Measurements from ENCODE around the gene JPH4. TPM values are rescaled to one million over a fixed set of nuclear protein-coding genes. Genes with fewer than 3 reads are reported as not detected.
A peak's percentile ranks its signal among the peaks of the same experiment; 100 is the strongest.

JPH4 gene
- total RNA-seq, 1 donor from 2014 or later: 0.06 TPM

DNA sequence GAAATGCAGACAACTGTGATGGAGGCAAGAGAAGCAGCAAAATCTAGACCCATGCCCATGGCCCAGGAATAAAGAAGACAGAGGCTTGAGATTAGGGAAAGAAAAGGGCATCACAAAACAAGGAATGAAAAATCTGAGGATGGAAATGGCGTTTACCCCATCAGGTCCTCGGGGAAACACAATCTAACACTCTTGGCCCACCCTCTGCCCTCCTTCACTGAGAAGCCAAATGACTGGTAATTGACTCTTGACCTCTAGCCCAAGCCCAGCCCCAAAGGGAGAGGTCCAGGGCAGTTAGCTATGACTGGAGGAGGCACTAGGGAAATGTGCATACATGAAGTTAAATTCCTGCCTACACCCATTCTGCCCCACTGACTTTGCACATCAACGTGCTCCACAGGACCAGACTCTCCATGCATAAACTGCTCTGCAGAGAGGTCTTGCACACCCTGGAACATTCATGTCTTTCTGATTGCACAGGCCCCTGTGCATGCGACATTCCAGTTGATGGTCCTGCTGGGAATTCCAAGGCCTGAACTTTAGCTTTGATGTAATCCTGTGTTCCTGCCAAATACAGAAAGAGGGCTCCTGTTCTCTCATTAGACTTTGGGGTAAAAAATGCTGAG, 32.7 kb downstream of the JPH4 start:
- no peak overlapping the region for H3K4me3 ChIP-seq (ENCODE audit: low read depth, low read length)
- TF ChIP-seq, protein P1, sequence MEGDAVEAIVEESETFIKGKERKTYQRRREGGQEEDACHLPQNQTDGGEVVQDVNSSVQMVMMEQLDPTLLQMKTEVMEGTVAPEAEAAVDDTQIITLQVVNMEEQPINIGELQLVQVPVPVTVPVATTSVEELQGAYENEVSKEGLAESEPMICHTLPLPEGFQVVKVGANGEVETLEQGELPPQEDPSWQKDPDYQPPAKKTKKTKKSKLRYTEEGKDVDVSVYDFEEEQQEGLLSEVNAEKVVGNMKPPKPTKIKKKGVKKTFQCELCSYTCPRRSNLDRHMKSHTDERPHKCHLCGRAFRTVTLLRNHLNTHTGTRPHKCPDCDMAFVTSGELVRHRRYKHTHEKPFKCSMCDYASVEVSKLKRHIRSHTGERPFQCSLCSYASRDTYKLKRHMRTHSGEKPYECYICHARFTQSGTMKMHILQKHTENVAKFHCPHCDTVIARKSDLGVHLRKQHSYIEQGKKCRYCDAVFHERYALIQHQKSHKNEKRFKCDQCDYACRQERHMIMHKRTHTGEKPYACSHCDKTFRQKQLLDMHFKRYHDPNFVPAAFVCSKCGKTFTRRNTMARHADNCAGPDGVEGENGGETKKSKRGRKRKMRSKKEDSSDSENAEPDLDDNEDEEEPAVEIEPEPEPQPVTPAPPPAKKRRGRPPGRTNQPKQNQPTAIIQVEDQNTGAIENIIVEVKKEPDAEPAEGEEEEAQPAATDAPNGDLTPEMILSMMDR (conservative IDR thresholded peaks at IDR 0.05; ENCODE audit: low read depth, low read length): no peak
- DNase-seq (ENCODE audit: low read depth): no peak

DNA sequence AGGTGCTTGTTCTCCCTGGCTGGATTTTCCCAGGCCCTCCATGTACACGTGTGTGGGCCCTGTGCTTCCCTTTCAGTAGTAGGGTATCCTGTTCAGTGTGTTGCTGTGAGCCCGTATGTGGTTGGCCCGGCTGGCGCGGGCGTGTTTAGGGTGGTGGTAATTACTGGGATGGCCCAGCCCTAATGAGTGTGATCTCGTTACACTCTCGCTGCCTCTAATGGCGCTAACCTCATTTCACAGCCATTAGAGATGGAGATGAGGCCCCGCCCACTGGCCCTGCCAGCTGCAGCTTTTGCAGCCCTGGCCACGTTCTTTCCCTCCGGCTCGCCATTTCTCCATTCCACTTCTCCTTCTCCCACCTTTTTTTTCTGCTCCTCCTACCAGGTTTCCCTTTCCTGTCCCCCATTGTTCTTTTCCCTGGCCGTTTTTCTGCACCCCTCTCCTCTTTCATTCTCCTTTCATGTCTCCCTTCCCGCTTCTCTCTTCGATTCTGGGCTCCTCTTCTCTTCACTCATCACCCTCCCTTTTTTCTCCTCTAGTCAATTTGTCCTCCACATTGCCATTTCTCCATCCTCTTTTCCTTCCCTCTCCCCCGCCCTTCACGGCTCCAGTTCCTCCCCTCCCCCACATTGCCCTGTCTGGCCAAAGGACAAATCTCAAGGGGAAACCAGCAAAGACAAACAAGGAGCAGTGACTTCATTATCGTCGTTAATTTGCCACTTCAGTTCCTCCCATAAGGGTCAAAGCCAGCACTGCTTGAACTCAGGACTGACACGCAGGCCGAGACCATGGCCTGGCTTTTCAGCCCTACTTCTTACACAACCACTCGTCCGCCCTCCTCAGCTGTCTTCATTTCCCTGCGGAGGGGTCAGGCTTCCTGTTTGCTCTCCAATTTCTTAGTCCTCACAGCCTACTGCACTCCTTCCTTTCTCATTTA, 33.8 kb downstream of the JPH4 start:
- no peak overlapping the region for H3K4me3 ChIP-seq (ENCODE audit: low read depth, low read length)
- TF ChIP-seq, protein P1 (conservative IDR thresholded peaks at IDR 0.05; ENCODE audit: low read depth, low read length): no peak
- no peak for DNase-seq (ENCODE audit: low read depth)

DNA sequence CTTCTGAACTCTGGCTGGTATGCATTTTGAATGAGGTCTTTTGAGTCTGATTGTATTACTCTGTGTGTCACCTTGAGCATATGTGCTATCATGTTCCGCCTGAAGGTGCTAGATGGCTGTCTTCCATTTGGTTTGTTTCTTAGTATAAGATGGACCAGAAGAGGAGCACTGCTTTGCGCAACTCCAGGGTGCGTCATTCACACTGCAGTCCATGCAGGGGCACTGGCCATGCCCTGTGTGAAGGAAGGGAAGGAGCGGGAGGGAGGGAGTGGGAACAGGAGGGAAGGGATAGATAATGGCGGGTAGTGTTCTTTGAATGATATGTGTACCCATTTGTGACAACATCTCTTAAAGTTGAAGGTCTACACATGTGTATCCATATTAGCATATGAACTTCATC, 35.2 kb downstream of the JPH4 start:
- DNase-seq (ENCODE audit: low read depth): no peak
- H3K4me3 ChIP-seq (ENCODE audit: low read depth, low read length): no peak overlapping the region
- TF ChIP-seq, protein P1 (conservative IDR thresholded peaks at IDR 0.05; ENCODE audit: low read depth, low read length): no peak

DNA sequence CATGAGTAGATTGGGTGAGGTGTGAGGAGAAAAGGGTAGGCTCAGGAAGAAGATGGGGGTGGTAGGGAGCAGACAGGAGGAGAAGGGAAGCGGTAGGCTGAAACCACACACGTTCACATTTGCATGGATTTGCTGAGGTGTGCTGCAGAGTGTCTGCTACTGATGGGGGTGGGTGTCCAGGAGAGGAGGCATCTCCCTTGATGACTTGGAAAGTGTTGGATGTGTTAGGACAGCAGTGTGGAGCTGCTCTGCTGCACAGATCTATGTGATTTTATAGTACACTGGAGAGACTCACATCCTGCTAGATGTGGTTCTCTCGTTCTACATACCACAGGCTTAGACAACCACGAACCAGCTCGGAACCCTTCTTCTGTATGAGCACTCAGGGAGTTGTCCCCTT, 36.3 kb downstream of the JPH4 start:
- TF ChIP-seq, protein P1 (conservative IDR thresholded peaks at IDR 0.05; ENCODE audit: low read depth, low read length): no peak
- H3K4me3 ChIP-seq (ENCODE audit: low read depth, low read length): no peak overlapping the region
- no peak for DNase-seq (ENCODE audit: low read depth)

DNA sequence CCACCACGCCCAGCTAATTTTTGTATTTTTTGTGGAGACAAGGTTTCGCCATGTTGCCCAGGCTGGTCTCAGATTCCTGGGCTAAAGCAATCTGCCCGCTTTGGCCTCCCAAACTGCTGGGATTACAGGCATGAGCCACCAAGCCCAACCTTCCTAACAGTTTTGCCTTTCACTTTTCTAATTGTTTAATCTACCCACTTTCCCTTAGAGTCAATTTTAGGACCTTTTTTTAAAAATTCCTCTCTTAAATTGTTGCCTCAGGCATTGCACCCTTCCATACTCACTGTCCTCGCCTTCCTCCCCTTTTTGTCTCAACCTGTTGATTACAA, 38.5 kb downstream of the JPH4 start:
- TF ChIP-seq, protein P1 (conservative IDR thresholded peaks at IDR 0.05; ENCODE audit: low read depth, low read length): no peak
- DNase-seq (ENCODE audit: low read depth): no peak
- no peak overlapping the region for H3K4me3 ChIP-seq (ENCODE audit: low read depth, low read length)

DNA sequence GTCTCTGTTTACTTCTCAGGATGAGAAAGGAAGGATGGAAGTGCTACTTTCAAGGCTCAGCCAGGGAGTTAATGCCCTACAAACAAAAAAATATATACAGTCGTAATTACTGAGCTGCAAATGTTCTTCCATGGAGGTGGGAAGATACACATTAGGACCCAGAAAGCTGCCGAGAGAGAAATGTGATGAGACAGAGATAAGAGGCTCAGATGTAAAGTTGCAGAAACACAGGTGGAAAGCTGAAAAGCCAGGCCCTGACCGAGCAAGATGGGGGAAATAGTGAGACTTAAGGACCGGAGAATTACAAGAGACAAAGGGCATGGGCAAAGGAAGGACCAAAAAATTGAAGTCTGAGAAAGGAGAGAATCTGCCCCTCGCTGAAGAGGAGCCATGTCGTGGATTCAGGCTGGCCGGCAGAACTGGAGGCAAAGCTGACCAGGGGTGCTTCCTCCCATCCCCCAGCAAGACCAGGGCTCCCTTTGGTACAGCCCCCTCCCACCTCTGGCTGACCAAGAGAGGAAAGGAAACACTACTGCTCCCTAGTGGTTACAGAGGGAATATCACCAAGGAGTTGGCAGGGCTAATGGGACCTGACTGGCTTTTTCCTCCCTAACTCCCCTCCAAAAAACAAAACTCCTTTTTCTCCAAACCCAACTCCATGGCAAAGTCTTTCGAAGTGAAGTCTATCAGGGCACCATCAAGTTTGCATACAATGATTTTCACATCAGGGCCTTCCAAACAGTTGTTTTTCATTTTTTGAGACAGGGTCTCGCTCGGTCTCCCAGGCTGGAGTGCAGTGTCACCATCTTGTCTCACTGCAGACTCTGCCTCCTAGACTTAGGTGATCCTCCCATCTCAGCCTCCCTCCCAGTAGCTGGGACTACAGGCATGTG, 39.1 kb downstream of the JPH4 start:
- TF ChIP-seq, protein P1 (conservative IDR thresholded peaks at IDR 0.05; ENCODE audit: low read depth, low read length): peak; percentile 77
- no peak for DNase-seq (ENCODE audit: low read depth)
- no peak overlapping the region for H3K4me3 ChIP-seq (ENCODE audit: low read depth, low read length)
